ENCODE results near the gene VPS26C.
"Not testable (repeated sequence)": the region's sequence is repeated elsewhere in the genome, so short reads cannot be mapped to it uniquely, and the experiment has no call there.

VPS26C gene

GRCh38 chr21:37230632-37231248 is 36.4 kb downstream of the VPS26C start:
- no peak for DNase-seq
- H3K4me1 Mint-ChIP-seq (ENCODE audit: low read depth): peaks cover 10% of the 10 kb centered on the region
- H3K27me3 Mint-ChIP-seq: no peaks in the 10 kb centered on the region
- no peaks in the 10 kb centered on the region for H3K9me3 Mint-ChIP-seq
- H3K36me3 Mint-ChIP-seq (ENCODE audit: low read depth): peaks cover 93% of the 10 kb centered on the region
- no peak overlapping the region for H3K4me3 Mint-ChIP-seq
- peak overlapping the region; percentile 31 for H3K27ac Mint-ChIP-seq

DNA sequence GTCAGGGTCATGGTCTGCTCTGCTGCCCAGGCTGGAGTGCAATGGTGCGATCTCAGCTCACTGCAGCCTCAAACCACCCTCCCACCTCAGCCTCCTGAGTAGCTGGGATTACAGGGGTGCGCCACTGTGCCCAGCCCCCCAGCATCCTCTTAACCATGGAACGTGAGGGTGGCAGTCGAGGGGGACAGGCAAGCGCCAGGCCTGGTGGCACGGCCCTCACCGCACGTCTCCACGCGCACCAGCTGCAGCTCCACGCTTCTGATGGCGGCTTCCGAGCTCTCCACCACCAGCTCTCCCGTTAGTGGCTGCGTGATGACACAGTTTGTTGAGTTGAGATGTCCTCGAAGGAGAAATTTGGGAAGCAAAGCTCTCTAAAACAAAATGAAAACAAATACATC is 39.1 kb downstream of the VPS26C start:
- peak overlapping the region; percentile 52 for H3K27ac Mint-ChIP-seq
- H3K27me3 Mint-ChIP-seq: no peaks in the 10 kb centered on the region
- DNase-seq: no peak
- H3K4me1 Mint-ChIP-seq (ENCODE audit: low read depth): peaks cover 36% of the 10 kb centered on the region
- H3K4me3 Mint-ChIP-seq: no peak overlapping the region
- H3K36me3 Mint-ChIP-seq (ENCODE audit: low read depth): peaks cover 99% of the 10 kb centered on the region
- no peaks in the 10 kb centered on the region for H3K9me3 Mint-ChIP-seq

DNA sequence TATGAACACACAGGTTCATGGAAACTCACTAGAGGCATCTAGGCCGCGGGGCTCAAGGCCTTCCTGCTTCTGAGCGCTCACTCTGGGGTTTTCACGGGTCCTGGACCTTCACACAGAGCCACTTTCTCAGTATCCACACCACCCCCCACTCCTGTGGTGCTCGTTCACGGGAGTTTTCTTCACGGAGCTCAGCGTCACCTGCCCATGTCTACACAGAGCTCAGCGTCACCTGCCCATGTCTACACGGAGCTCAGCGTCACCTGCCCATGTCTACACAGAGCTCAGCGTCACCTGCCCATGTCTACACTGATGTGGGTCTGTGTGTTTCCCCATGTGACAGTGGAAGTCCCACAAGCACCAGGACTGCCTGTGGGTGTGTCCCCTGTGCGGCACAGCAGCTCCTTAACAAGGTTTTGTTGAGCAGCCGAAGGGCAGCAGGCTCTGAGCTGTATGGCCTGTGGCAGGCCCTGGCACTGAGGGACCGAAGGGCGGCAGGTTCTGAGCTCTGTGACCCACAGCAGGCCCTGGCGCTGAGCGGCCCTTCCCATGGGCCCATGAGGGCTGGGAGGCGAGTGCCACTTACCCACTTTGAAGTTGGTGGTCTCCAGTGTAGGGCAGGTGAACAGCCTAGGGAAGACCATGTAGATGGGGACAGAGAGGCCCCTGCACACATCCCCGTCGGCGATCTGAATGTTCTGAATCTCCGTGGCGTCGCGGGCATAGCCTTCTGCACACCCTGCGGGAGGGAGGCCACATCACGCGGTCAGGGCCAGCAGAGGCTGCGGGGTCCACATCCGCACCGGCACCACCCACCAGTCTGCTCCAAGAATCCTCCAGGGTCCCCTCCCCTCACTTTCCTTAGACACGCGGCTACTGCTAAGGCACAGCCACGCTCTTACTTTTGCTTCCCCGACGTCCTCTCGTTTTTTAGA is 39.8 kb downstream of the VPS26C start:
- Mint-ChIP-seq H3K27ac (peak overlapping the region; percentile 95), H3K27me3 (no peaks in the 10 kb centered on the region), H3K9me3 (no peaks in the 10 kb centered on the region), H3K4me3 (no peak overlapping the region), H3K36me3 (ENCODE audit: low read depth) (peaks cover 98% of the 10 kb centered on the region), H3K4me1 (ENCODE audit: low read depth) (peaks cover 40% of the 10 kb centered on the region)
- no peak for DNase-seq

- Mint-ChIP-seq H3K4me1 (ENCODE audit: low read depth) (peaks cover 49% of the 10 kb centered on the region), H3K27ac (peak overlapping the region; percentile 95), H3K9me3 (peaks cover 2% of the 10 kb centered on the region), H3K36me3 (ENCODE audit: low read depth) (peaks cover 95% of the 10 kb centered on the region), H3K27me3 (no peaks in the 10 kb centered on the region), H3K4me3 (peak overlapping the region; percentile 58)
- no peak for DNase-seq
Observed at GRCh38 chr21:37226041-37226920, 40.9 kb downstream of the VPS26C start.

DNA sequence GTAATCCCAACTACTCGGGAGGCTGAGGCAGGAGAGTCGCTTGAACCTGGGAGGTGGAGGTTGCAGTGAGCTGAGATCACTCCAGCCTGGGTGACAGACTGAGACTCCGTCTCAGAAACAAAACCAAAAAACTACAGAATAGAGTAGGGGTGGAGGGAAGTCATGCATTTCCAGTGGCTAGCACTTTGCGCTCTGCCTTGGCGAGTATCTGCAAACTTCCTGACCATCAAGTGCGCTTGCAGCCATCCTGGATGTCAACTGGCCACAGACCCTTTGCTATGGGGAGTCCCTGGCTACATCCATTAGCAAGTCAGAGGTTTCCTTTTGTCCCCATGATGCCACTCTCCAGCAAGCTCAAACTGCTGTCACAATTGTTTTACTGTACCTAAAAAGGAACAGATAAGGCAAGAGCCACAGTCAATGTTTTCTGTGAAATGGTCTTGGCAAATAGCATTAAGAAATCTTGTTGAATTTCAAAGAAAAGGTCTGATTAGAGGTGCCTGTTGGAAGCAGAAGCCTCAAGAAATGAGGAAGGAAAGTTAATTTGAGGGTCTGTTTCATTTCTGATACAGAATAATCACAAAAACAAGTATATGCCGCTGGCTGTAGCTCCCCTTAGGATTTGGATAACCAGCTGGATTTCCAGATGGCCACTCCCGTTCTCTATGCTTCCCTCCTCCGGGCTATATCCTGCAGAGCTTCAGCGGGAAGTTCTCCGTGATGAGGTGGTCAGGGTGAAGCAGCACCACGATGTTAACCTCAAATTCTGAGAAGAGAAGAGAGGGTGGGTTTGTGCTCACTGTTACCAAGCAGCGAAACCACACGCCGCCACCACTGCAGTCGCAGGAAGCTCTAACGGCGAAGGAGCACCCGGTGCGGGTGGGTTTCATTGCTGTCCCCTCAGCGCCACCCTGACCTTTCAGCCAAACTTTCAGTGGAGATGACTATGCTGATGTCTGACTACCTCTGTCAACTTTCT is 42.0 kb downstream of the VPS26C start:
- H3K4me3 Mint-ChIP-seq: peak overlapping the region; percentile 58
- H3K27me3 Mint-ChIP-seq: no peaks in the 10 kb centered on the region
- H3K9me3 Mint-ChIP-seq: peaks cover 2% of the 10 kb centered on the region
- peaks cover 89% of the 10 kb centered on the region for H3K36me3 Mint-ChIP-seq (ENCODE audit: low read depth)
- H3K4me1 Mint-ChIP-seq (ENCODE audit: low read depth): peaks cover 56% of the 10 kb centered on the region
- peak; percentile 62 for DNase-seq
- H3K27ac Mint-ChIP-seq: peak overlapping the region; percentile 95

DNA sequence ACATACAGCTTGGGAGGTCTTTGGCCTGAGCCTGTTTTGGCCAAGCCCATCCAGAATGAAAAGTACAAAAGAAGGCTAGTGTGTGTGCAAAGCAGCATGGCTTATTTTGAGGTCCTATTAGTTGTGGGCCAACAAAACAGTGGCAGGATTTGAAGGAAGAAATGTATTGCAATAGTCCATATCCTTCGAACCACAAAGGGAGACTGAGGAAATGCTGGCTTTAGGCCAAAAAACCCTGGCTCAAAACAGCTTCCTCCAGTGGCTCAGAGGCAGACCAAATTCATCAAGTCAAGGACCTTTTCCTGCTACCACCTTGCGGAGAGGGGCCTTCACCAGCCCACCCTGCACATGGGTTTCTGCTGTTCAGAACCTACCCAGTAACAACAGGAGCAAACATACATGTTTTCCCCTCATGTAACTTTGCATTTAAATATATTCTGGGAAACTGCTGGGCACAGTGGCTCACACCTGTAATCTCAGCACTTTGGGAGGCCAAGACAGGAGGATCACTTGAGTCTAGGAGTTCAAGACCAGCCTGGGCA is 43.3 kb downstream of the VPS26C start:
- H3K9me3 Mint-ChIP-seq: peaks cover 2% of the 10 kb centered on the region
- H3K4me3 Mint-ChIP-seq: no peak overlapping the region
- peak overlapping the region; percentile 95 for H3K27ac Mint-ChIP-seq
- no peaks in the 10 kb centered on the region for H3K27me3 Mint-ChIP-seq
- H3K36me3 Mint-ChIP-seq (ENCODE audit: low read depth): peaks cover 81% of the 10 kb centered on the region
- DNase-seq: peak; percentile 8
- H3K4me1 Mint-ChIP-seq (ENCODE audit: low read depth): peaks cover 63% of the 10 kb centered on the region

DNA sequence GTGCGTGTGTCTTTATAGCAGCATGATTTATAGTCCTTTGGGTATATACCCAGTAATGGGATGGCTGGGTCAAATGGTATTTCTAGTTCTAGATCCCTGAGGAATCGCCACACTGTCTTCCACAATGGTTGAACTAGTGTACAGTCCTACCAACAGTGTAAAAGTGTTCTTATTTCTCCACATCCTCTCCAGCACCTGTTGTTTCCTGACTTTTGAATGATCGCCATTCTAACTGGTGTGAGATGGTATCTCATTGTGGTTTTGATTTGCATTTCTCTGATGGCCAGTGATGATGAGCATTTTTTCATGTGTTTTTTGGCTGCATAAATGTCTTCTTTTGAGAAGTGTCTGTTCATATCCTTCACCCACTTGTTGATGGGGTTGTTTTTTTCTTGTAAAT is 44.9 kb downstream of the VPS26C start:
- not testable (repeated sequence) for H3K27me3 Mint-ChIP-seq, DNase-seq, H3K9me3 Mint-ChIP-seq
- Mint-ChIP-seq H3K27ac (peak overlapping the region; percentile 76), H3K36me3 (ENCODE audit: low read depth) (peaks cover 65% of the 10 kb centered on the region), H3K4me3 (peak overlapping the region; percentile 85), H3K4me1 (ENCODE audit: low read depth) (peaks cover 63% of the 10 kb centered on the region)

- peak overlapping the region; percentile 85 for H3K4me3 Mint-ChIP-seq
- DNase-seq: peak; percentile 97
- H3K27me3 Mint-ChIP-seq: no peaks in the 10 kb centered on the region
- H3K36me3 Mint-ChIP-seq (ENCODE audit: low read depth): peaks cover 54% of the 10 kb centered on the region
- peak overlapping the region; percentile 97 for H3K27ac Mint-ChIP-seq
- H3K9me3 Mint-ChIP-seq: peaks cover 2% of the 10 kb centered on the region
- H3K4me1 Mint-ChIP-seq (ENCODE audit: low read depth): peaks cover 57% of the 10 kb centered on the region
Observed at GRCh38 chr21:37220981-37221664, 46.0 kb downstream of the VPS26C start.

DNA sequence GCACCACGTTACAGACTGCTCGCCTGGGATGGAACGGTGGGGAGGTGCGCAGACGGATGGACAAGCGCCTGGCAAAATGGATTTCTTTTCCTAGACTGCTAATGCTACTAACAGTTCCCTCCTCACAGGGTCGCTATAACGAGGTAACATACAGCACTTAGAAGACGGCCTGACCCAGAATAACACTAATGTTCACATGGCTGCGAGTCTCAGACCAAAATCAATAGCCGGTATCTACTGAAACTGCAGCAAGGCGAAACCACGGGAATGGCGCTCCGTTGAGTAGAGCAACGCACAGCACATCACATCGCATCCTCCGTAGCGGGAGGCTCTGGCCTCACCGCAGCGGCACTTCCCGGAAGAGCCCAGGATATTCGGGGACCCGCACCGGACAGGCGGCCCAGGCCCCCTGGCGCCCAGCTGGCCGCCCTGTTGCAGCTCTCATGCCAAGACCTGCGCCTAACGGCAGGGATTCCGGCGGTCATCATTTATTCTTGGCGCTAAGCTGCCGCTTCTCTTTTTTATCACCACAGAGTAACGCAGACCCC is 46.6 kb downstream of the VPS26C start:
- H3K4me3 Mint-ChIP-seq: peak overlapping the region; percentile 85
- DNase-seq: no peak
- H3K27me3 Mint-ChIP-seq: no peaks in the 10 kb centered on the region
- peaks cover 2% of the 10 kb centered on the region for H3K9me3 Mint-ChIP-seq
- H3K36me3 Mint-ChIP-seq (ENCODE audit: low read depth): peaks cover 47% of the 10 kb centered on the region
- peaks cover 51% of the 10 kb centered on the region for H3K4me1 Mint-ChIP-seq (ENCODE audit: low read depth)
- peak overlapping the region; percentile 97 for H3K27ac Mint-ChIP-seq

- peaks cover 41% of the 10 kb centered on the region for H3K36me3 Mint-ChIP-seq (ENCODE audit: low read depth)
- no peak for DNase-seq
- no peaks in the 10 kb centered on the region for H3K27me3 Mint-ChIP-seq
- peaks cover 45% of the 10 kb centered on the region for H3K4me1 Mint-ChIP-seq (ENCODE audit: low read depth)
- H3K4me3 Mint-ChIP-seq: peak overlapping the region; percentile 85
- peaks cover 2% of the 10 kb centered on the region for H3K9me3 Mint-ChIP-seq
- peak overlapping the region; percentile 97 for H3K27ac Mint-ChIP-seq
Observed at GRCh38 chr21:37219761-37220432, 47.2 kb downstream of the VPS26C start.

- H3K4me3 Mint-ChIP-seq: no peak overlapping the region
- H3K36me3 Mint-ChIP-seq (ENCODE audit: low read depth): peaks cover 2% of the 10 kb centered on the region
- DNase-seq: no peak
- H3K9me3 Mint-ChIP-seq: peaks cover 5% of the 10 kb centered on the region
- no peaks in the 10 kb centered on the region for H3K27me3 Mint-ChIP-seq
- H3K4me1 Mint-ChIP-seq (ENCODE audit: low read depth): peaks cover 5% of the 10 kb centered on the region
- H3K27ac Mint-ChIP-seq: no peak overlapping the region
Observed at GRCh38 chr21:37214952-37215351, 52.2 kb downstream of the VPS26C start.

- DNase-seq: no peak
- no peak overlapping the region for H3K27ac Mint-ChIP-seq
- H3K9me3 Mint-ChIP-seq: peaks cover 5% of the 10 kb centered on the region
- H3K4me3 Mint-ChIP-seq: no peak overlapping the region
- no peaks in the 10 kb centered on the region for H3K27me3 Mint-ChIP-seq
- H3K4me1 Mint-ChIP-seq (ENCODE audit: low read depth): peaks cover 19% of the 10 kb centered on the region
- no peaks in the 10 kb centered on the region for H3K36me3 Mint-ChIP-seq (ENCODE audit: low read depth)
Observed at GRCh38 chr21:37210799-37211198, 56.3 kb downstream of the VPS26C start.
